Vagina (tissue), 2 donors: ENCODE measurements around the gene RBMXL2. TPM values are rescaled to one million over a fixed set of nuclear protein-coding genes. Genes with fewer than 3 reads are reported as not detected.

ENCODE experiments used
- DNase-seq, 2 donors: peaks; one replicate each; pipeline ENCODE4 v3.0.0-alpha.2; 2017; ENCODE audit errors: extremely low spot score in 2 of 2
- H3K27ac ChIP-seq: fragments of 200-600 bp; sonication (generic); one replicate; pipeline ENCODE4 v1.5.1; 2019
- H3K27me3 ChIP-seq: fragments of 200-600 bp; sonication (generic); one replicate; pipeline ENCODE4 v1.5.1; 2019
- H3K36me3 ChIP-seq, 2 donors: fragments of 200-600 bp; sonication (generic); one replicate each; pipeline ENCODE4 v1.5.1; 2017 to 2019
- H3K4me1 ChIP-seq: fragments of 200-600 bp; sonication (generic); one replicate; pipeline ENCODE4 v1.5.1; 2019
- H3K4me3 ChIP-seq, 2 donors: fragments of 200-600 bp; sonication (generic); 1 replicate in 1 of 2; 2 replicates in 1 of 2; pipeline ENCODE4 v1.5.1; 2016 to 2019
- H3K9me3 ChIP-seq: fragments of 200-600 bp; sonication (generic); one replicate; pipeline ENCODE4 v1.5.1; 2019
- CTCF ChIP-seq, 3 experiments: fragments of 450-650 bp in 2 of 3; fragments of 200-600 bp in 1 of 3; sonication (generic) in 1 of 3; IDR thresholded peaks; one replicate each; pipeline ENCODE4 v1.5.1; 2017 to 2019; ENCODE audit warnings: antibody characterized with exemption in 3 of 3, mild to moderate bottlenecking in 2 of 3, moderate library complexity in 2 of 3
- POLR2A ChIP-seq, 2 donors: fragments of 450-650 bp; IDR thresholded peaks; one replicate each; pipeline ENCODE4 v1.6.1; 2017; ENCODE audit warnings: antibody characterized with exemption in 2 of 2, mild to moderate bottlenecking in 2 of 2, moderate library complexity in 2 of 2
- POLR2AphosphoS5 ChIP-seq, 2 donors: sonication (generic); formaldehyde crosslinking; IDR thresholded peaks; one replicate each; pipeline ENCODE4 v1.9.0; 2017; ENCODE audit warnings: antibody characterized with exemption in 2 of 2, mild to moderate bottlenecking in 2 of 2, low read depth in 1 of 2; ENCODE audit not compliant: insufficient read depth in 1 of 2
- intact Hi-C: fragments of 100-400 bp; cut with DNase I; formaldehyde crosslinking; loops from one replicate; pipeline ENCODE4 v1.15.1; 2023
- total RNA-seq: library from RNA; depleted of rRNA; stranded (reverse); fragments of >200 nt; gene quantifications from one replicate; pipeline ENCODE4 v1.2.3, GENCODE V29; 2016

The RBMXL2 gene
- total RNA-seq = not detected

GRCh38 chr11:7088921-7089320, at the start of gene RBMXL2:
TSS of gene RBMXL2 (plus strand) at chr11:7088998. CDS start at chr11:7089121, 123 bp downstream.
- Histone ChIP-seq H3K4me1 (no peaks in the 10 kb centered on the region), H3K36me3 (no peaks in the 10 kb centered on the region), H3K9me3 (no peaks in the 10 kb centered on the region), H3K27me3 (no peaks in the 10 kb centered on the region), H3K4me3 (no peak within 1 kb of the TSS), H3K27ac (no peak within 1 kb of the TSS)
- intact Hi-C loops = no loop called here
- no peak for DNase-seq
- no peak for TF ChIP-seq POLR2A (IDR thresholded peaks at IDR 0.05)
- no peak for TF ChIP-seq CTCF (IDR thresholded peaks at IDR 0.05)
- TF ChIP-seq POLR2AphosphoS5 (IDR thresholded peaks at IDR 0.05; ENCODE audit: insufficient read depth in 1 of 2, low read depth in 1 of 2) = no peak

- no peaks in the 10 kb centered on the region for H3K4me1 ChIP-seq
- no peak overlapping the region for H3K4me3 ChIP-seq
- H3K9me3 ChIP-seq = no peaks in the 10 kb centered on the region
- intact Hi-C loops = no loop called here
- no peak for DNase-seq
- no peaks in the 10 kb centered on the region for H3K36me3 ChIP-seq
- H3K27ac ChIP-seq = no peak overlapping the region
- no peak for TF ChIP-seq POLR2A (IDR thresholded peaks at IDR 0.05)
- no peak for TF ChIP-seq POLR2AphosphoS5 (IDR thresholded peaks at IDR 0.05; ENCODE audit: insufficient read depth in 1 of 2, low read depth in 1 of 2)
- no peak for TF ChIP-seq CTCF (IDR thresholded peaks at IDR 0.05)
- H3K27me3 ChIP-seq = no peaks in the 10 kb centered on the region
Measured at GRCh38 chr11:7046474-7047175, 42.2 kb upstream of the RBMXL2 start.

GRCh38 chr11:7050191-7050590, 38.6 kb upstream of the RBMXL2 start:
- no peak for TF ChIP-seq POLR2A (IDR thresholded peaks at IDR 0.05)
- no peak for TF ChIP-seq POLR2AphosphoS5 (IDR thresholded peaks at IDR 0.05; ENCODE audit: insufficient read depth in 1 of 2, low read depth in 1 of 2)
- TF ChIP-seq CTCF (IDR thresholded peaks at IDR 0.05) = no peak
- no peaks in the 10 kb centered on the region for H3K4me1 ChIP-seq
- intact Hi-C loops = no loop called here

GRCh38 chr11:7056828-7057513, 31.8 kb upstream of the RBMXL2 start:
- no peak overlapping the region for H3K4me3 ChIP-seq
- no peak overlapping the region for H3K27ac ChIP-seq
- H3K27me3 ChIP-seq = no peaks in the 10 kb centered on the region
- no peaks in the 10 kb centered on the region for H3K36me3 ChIP-seq
- no peaks in the 10 kb centered on the region for H3K9me3 ChIP-seq
- intact Hi-C loops = no loop called here
- no peak for TF ChIP-seq POLR2AphosphoS5 (IDR thresholded peaks at IDR 0.05; ENCODE audit: insufficient read depth in 1 of 2, low read depth in 1 of 2)
- no peak for TF ChIP-seq CTCF (IDR thresholded peaks at IDR 0.05)
- no peak for DNase-seq
- H3K4me1 ChIP-seq = no peaks in the 10 kb centered on the region

More at GRCh38 chr11:7050191-7050590, 38.6 kb upstream of the RBMXL2 start:
- Histone ChIP-seq H3K27me3 (no peaks in the 10 kb centered on the region), H3K36me3 (no peaks in the 10 kb centered on the region), H3K4me3 (no peak overlapping the region), H3K9me3 (no peaks in the 10 kb centered on the region), H3K27ac (no peak overlapping the region)
- no peak for DNase-seq

- intact Hi-C loops = no loop called here
- no peaks in the 10 kb centered on the region for H3K36me3 ChIP-seq
- H3K27me3 ChIP-seq = no peaks in the 10 kb centered on the region
- H3K27ac ChIP-seq = no peak overlapping the region
- DNase-seq = no peak
- H3K4me3 ChIP-seq = no peak overlapping the region
- H3K4me1 ChIP-seq = no peaks in the 10 kb centered on the region
- H3K9me3 ChIP-seq = no peaks in the 10 kb centered on the region
- no peak for TF ChIP-seq POLR2AphosphoS5 (IDR thresholded peaks at IDR 0.05; ENCODE audit: insufficient read depth in 1 of 2, low read depth in 1 of 2)
- TF ChIP-seq POLR2A (IDR thresholded peaks at IDR 0.05) = no peak
- TF ChIP-seq CTCF (IDR thresholded peaks at IDR 0.05) = no peak
Measured at GRCh38 chr11:7057641-7058040, 31.2 kb upstream of the RBMXL2 start.
